Parathyroid adenoma (tissue), 2 donors: ENCODE data around the gene EEIG1.

Source experiments
- H2AFZ ChIP-seq: fragments of 300-600 bp; sonication (generic); one replicate; pipeline ENCODE4 v1.7.0; 2017; ENCODE audit warnings: antibody characterized with exemption, mild to moderate bottlenecking
- H3K27ac ChIP-seq: fragments of 300-600 bp; sonication (generic); one replicate; pipeline ENCODE4 v1.7.0; 2017
- H3K27me3 ChIP-seq: fragments of 300-600 bp; sonication (generic); one replicate; pipeline ENCODE4 v1.7.0; 2017; ENCODE audit warnings: low read length; ENCODE audit not compliant: control insufficient read depth, insufficient read depth
- H3K36me3 ChIP-seq: fragments of 300-600 bp; sonication (generic); one replicate; pipeline ENCODE4 v1.7.0; 2017; ENCODE audit warnings: low read length; ENCODE audit not compliant: control insufficient read depth, insufficient read depth
- H3K4me1 ChIP-seq: fragments of 300-600 bp; sonication (generic); one replicate; pipeline ENCODE4 v1.7.0; 2017; ENCODE audit warnings: control low read depth
- H3K4me2 ChIP-seq: fragments of 300-600 bp; sonication (generic); one replicate; pipeline ENCODE4 v1.7.0; 2017; ENCODE audit warnings: low read length
- H3K4me3 ChIP-seq: fragments of 300-600 bp; sonication (generic); one replicate; pipeline ENCODE4 v1.7.0; 2017; ENCODE audit warnings: low read depth, low read length
- H3K79me2 ChIP-seq: fragments of 300-600 bp; sonication (generic); one replicate; pipeline ENCODE4 v1.7.0; 2017; ENCODE audit warnings: control low read depth
- H3K9ac ChIP-seq: fragments of 300-600 bp; sonication (generic); one replicate; pipeline ENCODE4 v1.7.0; 2017; ENCODE audit warnings: mild to moderate bottlenecking
- H3K9me3 ChIP-seq: fragments of 300-600 bp; sonication (generic); one replicate; pipeline ENCODE4 v1.7.0; 2017; ENCODE audit warnings: low read length; ENCODE audit not compliant: control insufficient read depth
- CTCF ChIP-seq: fragments of 300-600 bp; sonication (generic); IDR thresholded peaks from one replicate; pipeline ENCODE4 v1.7.0; 2017; ENCODE audit warnings: antibody characterized with exemption, mild to moderate bottlenecking
- donor health status: primary hyperparathyroidism.

EEIG1 gene

DNA sequence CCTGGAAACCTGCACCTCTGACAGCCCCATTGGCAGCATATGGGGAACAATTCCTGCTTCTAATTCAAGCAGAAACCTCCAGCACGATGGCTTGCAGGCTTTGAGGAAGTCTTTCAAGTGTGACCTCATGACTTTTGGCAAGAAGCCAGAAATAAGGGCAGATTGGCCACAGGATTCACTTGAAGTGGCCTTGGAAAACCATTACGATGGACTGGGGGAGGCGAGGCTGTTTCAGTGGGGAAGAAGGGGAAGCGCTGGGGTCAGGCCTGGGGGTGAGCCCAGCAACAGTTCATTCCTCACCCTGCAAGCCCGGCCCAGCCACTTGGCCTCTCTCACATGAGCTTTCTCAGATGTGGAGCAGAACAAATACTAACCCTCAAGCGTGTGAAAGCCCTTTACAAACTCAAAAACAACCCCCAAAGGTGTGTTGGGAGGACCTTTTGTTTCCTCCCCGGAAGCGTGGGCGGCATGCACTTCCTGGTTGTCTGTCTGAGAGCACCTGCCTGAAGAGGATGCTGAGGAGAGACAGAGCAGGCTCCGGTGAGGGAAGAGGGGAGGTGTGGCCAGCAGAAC is 26.9 kb upstream of the EEIG1 start:
- peaks cover 9% of the 10 kb centered on the region for H3K4me1 ChIP-seq

DNA sequence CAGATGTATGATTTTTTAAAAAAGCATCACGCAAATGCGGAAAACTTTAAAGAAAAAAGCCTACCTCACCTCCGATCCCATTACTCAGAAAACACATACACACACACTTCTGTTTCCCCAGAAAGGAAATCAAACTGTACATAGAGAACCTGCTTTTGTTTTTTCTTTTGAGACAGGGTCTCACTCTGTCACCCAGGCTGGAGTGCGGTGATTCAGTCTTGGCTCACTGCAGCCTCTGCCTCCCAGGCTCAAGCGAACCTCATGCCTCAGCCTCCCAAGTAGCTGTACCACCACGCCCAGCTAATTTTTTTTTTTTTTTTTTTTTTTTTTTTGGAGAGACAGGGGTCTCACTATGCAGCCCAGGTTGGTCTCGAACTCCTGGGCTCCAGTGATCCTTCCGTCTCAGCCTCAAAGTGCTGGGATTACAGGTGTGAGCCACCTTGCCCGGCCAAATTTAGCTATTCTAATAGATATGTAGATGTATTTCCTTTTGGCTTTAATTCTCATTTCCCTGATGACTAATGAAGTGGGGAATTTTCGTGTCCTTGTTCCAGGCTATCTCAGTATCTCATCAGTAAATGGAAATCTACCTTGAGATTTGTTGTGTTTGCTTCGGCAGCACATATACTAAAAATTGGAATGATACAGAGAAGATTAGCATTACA is 25.7 kb upstream of the EEIG1 start:
- no peak for TF ChIP-seq CTCF
- Histone ChIP-seq H3K4me3 (no peak overlapping the region), H3K9me3 (no peaks in the 10 kb centered on the region), H3K36me3 (no peaks in the 10 kb centered on the region), H2AFZ (no peak overlapping the region), H3K79me2 (no peaks in the 10 kb centered on the region), H3K9ac (no peak overlapping the region), H3K27ac (peak overlapping the region; percentile 24), H3K27me3 (no peaks in the 10 kb centered on the region), H3K4me1 (peaks cover 9% of the 10 kb centered on the region), H3K4me2 (peak overlapping the region; percentile 18)

More for the DNA sequence above, 26.9 kb upstream of the EEIG1 start:
- no peak overlapping the region for H3K9ac ChIP-seq
- H3K27ac ChIP-seq, result peak overlapping the region; percentile 83
- H3K9me3 ChIP-seq, result no peaks in the 10 kb centered on the region
- no peaks in the 10 kb centered on the region for H3K79me2 ChIP-seq
- peak overlapping the region; percentile 2 for H2AFZ ChIP-seq
- no peaks in the 10 kb centered on the region for H3K36me3 ChIP-seq
- no peaks in the 10 kb centered on the region for H3K27me3 ChIP-seq
- peak overlapping the region; percentile 32 for H3K4me2 ChIP-seq
- no peak overlapping the region for H3K4me3 ChIP-seq
- TF ChIP-seq CTCF, result no peak

DNA sequence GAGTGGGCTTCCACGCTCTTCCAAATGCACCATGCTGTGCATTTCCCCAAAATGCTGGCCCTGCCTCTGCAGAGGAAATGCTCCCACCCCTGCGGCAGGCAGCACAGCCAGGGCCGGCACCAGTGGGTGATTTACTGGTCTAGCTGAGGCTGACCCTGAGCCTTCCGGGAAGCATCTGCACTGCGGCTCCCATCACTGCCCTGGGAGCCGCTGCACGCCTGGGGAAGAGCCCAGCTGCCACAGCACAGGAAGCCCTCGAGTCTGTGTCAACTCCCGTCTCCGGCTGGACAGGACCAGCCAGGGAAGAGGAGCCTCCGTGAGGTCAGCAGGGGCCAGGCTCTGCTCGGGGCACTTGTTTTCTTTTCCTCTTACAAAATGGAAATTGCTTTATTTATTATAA is 25.1 kb upstream of the EEIG1 start:
- no peaks in the 10 kb centered on the region for H3K79me2 ChIP-seq
- no peaks in the 10 kb centered on the region for H3K36me3 ChIP-seq
- peaks cover 11% of the 10 kb centered on the region for H3K4me1 ChIP-seq
- no peaks in the 10 kb centered on the region for H3K9me3 ChIP-seq
- H3K27ac ChIP-seq, result no peak overlapping the region
- no peak overlapping the region for H3K4me3 ChIP-seq
- no peak for TF ChIP-seq CTCF
- H3K9ac ChIP-seq, result no peak overlapping the region
- no peak overlapping the region for H2AFZ ChIP-seq
- no peaks in the 10 kb centered on the region for H3K27me3 ChIP-seq
- no peak overlapping the region for H3K4me2 ChIP-seq

- peaks cover 11% of the 10 kb centered on the region for H3K4me1 ChIP-seq
- no peaks in the 10 kb centered on the region for H3K79me2 ChIP-seq
- no peak overlapping the region for H3K9ac ChIP-seq
- no peak overlapping the region for H3K4me3 ChIP-seq
- no peak overlapping the region for H3K27ac ChIP-seq
- no peak overlapping the region for H3K4me2 ChIP-seq
- H3K36me3 ChIP-seq, result no peaks in the 10 kb centered on the region
- no peak overlapping the region for H2AFZ ChIP-seq
- no peaks in the 10 kb centered on the region for H3K9me3 ChIP-seq
- TF ChIP-seq CTCF, result no peak
- no peaks in the 10 kb centered on the region for H3K27me3 ChIP-seq
These were observed 23.3 kb upstream of the EEIG1 start for GRCh38 chr9:128003966-128004604.
